ENCODE measurements around the gene ASAH2.
"Not testable (repeated sequence)": the region's sequence is repeated elsewhere in the genome, so short reads cannot be mapped to it uniquely, and the experiment has no call there.

DNA sequence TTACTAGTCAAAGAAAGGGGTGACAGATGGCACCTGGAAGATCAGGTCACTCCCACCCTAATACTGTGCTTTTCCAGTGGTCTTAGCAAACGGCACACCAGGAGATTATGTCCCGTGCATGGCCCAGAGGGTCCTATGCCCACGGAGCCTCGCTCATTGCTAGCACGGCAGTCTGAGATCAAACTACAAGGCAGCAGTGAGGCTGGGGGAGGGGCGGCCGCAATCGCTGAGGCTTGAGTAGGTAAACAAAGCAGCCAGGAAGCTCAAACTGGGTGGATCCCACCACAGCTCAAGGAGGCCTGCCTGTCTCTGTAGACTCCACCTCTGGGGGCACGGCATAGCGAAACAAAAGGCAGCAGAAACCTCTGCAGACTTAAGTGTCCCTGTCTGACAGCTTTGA, 11.3 kb upstream of the ASAH2 start:
- TF ChIP-seq, protein P1, sequence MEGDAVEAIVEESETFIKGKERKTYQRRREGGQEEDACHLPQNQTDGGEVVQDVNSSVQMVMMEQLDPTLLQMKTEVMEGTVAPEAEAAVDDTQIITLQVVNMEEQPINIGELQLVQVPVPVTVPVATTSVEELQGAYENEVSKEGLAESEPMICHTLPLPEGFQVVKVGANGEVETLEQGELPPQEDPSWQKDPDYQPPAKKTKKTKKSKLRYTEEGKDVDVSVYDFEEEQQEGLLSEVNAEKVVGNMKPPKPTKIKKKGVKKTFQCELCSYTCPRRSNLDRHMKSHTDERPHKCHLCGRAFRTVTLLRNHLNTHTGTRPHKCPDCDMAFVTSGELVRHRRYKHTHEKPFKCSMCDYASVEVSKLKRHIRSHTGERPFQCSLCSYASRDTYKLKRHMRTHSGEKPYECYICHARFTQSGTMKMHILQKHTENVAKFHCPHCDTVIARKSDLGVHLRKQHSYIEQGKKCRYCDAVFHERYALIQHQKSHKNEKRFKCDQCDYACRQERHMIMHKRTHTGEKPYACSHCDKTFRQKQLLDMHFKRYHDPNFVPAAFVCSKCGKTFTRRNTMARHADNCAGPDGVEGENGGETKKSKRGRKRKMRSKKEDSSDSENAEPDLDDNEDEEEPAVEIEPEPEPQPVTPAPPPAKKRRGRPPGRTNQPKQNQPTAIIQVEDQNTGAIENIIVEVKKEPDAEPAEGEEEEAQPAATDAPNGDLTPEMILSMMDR (IDR thresholded peaks at IDR 0.05): not testable (repeated sequence)
- not testable (repeated sequence) for TF ChIP-seq POLR2A (IDR thresholded peaks at IDR 0.05)
